Keratinocyte (primary cell): ENCODE measurements around the gene GPBP1. TPM values are rescaled to one million over a fixed set of nuclear protein-coding genes. Genes with fewer than 3 reads are reported as not detected.

ENCODE experiments used
- DNase-seq: peaks from one replicate; pipeline ENCODE4 v3.0.0-alpha.2; 2011; ENCODE audit warnings: low read depth, missing footprints, low spot score
- FAIRE-seq: peaks from 2 replicates; lab custom pipeline; 2011; peaks lifted over from hg19 to GRCh38; lab: Jason Lieb, UNC
- H2AFZ ChIP-seq: 2 replicates; pipeline ENCODE4 v1.6.0; 2012; ENCODE audit warnings: low read length, control low read depth, inconsistent platforms; ENCODE audit not compliant: control insufficient read depth
- H3K27ac ChIP-seq: 2 replicates; pipeline ENCODE4 v1.5.1; 2011; ENCODE audit warnings: low read length; ENCODE audit not compliant: control insufficient read depth, insufficient read depth
- H3K27me3 ChIP-seq: 3 replicates; pipeline ENCODE4 v1.6.0; 2011; ENCODE audit warnings: low read length; ENCODE audit not compliant: control insufficient read depth, insufficient read depth; ENCODE audit errors: extremely low read depth
- H3K36me3 ChIP-seq, 2 experiments: 2 replicates in 1 of 2; 3 replicates in 1 of 2; pipeline ENCODE4 v1.5.1; 2011; ENCODE audit warnings: low read length in 2 of 2, mild to moderate bottlenecking in 1 of 2; ENCODE audit not compliant: control insufficient read depth in 2 of 2, insufficient read depth in 2 of 2; ENCODE audit errors: extremely low read depth in 1 of 2
- H3K4me1 ChIP-seq: 3 replicates; pipeline ENCODE4 v1.5.1; 2011; ENCODE audit warnings: low read length; ENCODE audit not compliant: control insufficient read depth, insufficient read depth; ENCODE audit errors: extremely low read depth
- H3K4me2 ChIP-seq: 3 replicates; pipeline ENCODE4 v1.6.0; 2011; ENCODE audit warnings: low read depth, low read length; ENCODE audit not compliant: control insufficient read depth, insufficient read depth; ENCODE audit errors: extremely low read depth
- H3K4me3 ChIP-seq, 3 experiments: fragments of 200-600 bp in 1 of 3; sonication (generic) in 1 of 3; 2 replicates in 2 of 3; 3 replicates in 1 of 3; pipeline ENCODE4 v1.5.1; 2011 to 2016; ENCODE audit warnings: low read length in 3 of 3, mild to moderate bottlenecking in 3 of 3, control low read depth in 2 of 3, inconsistent platforms in 1 of 3, low read depth in 1 of 3, mixed read lengths in 1 of 3, mixed run types in 1 of 3, moderate library complexity in 1 of 3; ENCODE audit not compliant: control insufficient read depth in 2 of 3, insufficient read depth in 2 of 3; ENCODE audit errors: extremely low read depth in 1 of 3
- H3K79me2 ChIP-seq: 2 replicates; pipeline ENCODE4 v1.6.0; 2012; ENCODE audit warnings: low read length; ENCODE audit not compliant: control insufficient read depth, insufficient read depth
- H3K9ac ChIP-seq: 3 replicates; pipeline ENCODE4 v1.6.0; 2011; ENCODE audit warnings: low read length; ENCODE audit not compliant: control insufficient read depth, insufficient read depth; ENCODE audit errors: extremely low read depth
- H3K9me1 ChIP-seq: 3 replicates; pipeline ENCODE4 v1.6.0; 2011; ENCODE audit warnings: low read length; ENCODE audit not compliant: control insufficient read depth, insufficient read depth; ENCODE audit errors: extremely low read depth
- H3K9me3 ChIP-seq: 2 replicates; pipeline ENCODE4 v1.5.1; 2012; ENCODE audit warnings: low read depth, low read length; ENCODE audit not compliant: control insufficient read depth
- H4K20me1 ChIP-seq: 3 replicates; pipeline ENCODE4 v1.6.0; 2011; ENCODE audit warnings: low read length; ENCODE audit not compliant: control insufficient read depth, insufficient read depth; ENCODE audit errors: extremely low read depth
- CTCF ChIP-seq, 3 experiments: IDR thresholded peaks in 1 of 3; conservative IDR thresholded peaks in 1 of 3; optimal IDR thresholded peaks in 1 of 3; 2 replicates in 2 of 3; 3 replicates in 1 of 3; pipeline versions ENCODE3 to v1.5.1; 2011; ENCODE audit warnings: low read length in 3 of 3, mild to moderate bottlenecking in 3 of 3, moderate library complexity in 2 of 3, control low read depth in 1 of 3, inconsistent platforms in 1 of 3; ENCODE audit not compliant: insufficient read depth in 2 of 3; ENCODE audit errors: extremely low read depth in 1 of 3
- EZH2 ChIP-seq: IDR thresholded peaks from one replicate; pipeline ENCODE4 v1.6.1; 2012; ENCODE audit warnings: inconsistent platforms, mild to moderate bottlenecking, low read length, moderate library complexity
- dilution Hi-C: fragments of 300-500 bp; cut with MboI; formaldehyde crosslinking; loops from one replicate; pipeline ENCODE4 v1.7.0; 2020; ENCODE audit warnings: low sequenced_read_pairs; ENCODE audit not compliant: extremely low pct_ligation_motif_present
- polyA plus RNA-seq, 5 experiments: library from polyadenylated mRNA; depleted of rRNA in 3 of 5; stranded (reverse) in 3 of 5; stranded (forward) in 1 of 5; unstranded in 1 of 5; fragments of >200 nt; gene quantifications; 1 replicate in 1 of 5; 2 replicates in 3 of 5; 3 replicates in 1 of 5; pipeline versions ENCODE4 v1.2.1 to v1.2.3, GENCODE V29; 2011 to 2012; ENCODE audit warnings: missing spikeins in 2 of 5, low read depth in 1 of 5, low replicate concordance in 1 of 5

The GPBP1 gene
- polyA plus RNA-seq, 1 donor (not counting 4 experiments of a cell fraction or from before 2014, with no cell fraction given), result 44.1 TPM

GRCh38 chr5:57171816-57172465 lies 1.9 kb upstream of the GPBP1 start:
- Histone ChIP-seq H2AFZ (peak overlapping the region; percentile 87), H3K27me3 (no peaks in the 10 kb centered on the region), H3K4me2 (peak overlapping the region; percentile 99), H3K79me2 (peaks cover 30% of the 10 kb centered on the region), H3K36me3 (peaks cover 0 to 4% of the 10 kb centered on the region in 2 experiments), H3K9me1 (no peaks in the 10 kb centered on the region), H3K9ac (peak overlapping the region; percentile 100), H3K4me1 (peaks cover 3% of the 10 kb centered on the region), H3K27ac (peak overlapping the region; percentile 84), H3K4me3 (peak overlapping the region; percentile 40 to 79 (median 54)), H4K20me1 (peaks cover 4% of the 10 kb centered on the region), H3K9me3 (no peaks in the 10 kb centered on the region)
- FAIRE-seq (no peak), DNase-seq (no peak)
- dilution Hi-C loops, result no loop called here
- TF ChIP-seq EZH2, result no peak
- no peak for TF ChIP-seq CTCF (optimal IDR thresholded peaks at IDR 0.05 in 1 of 3, IDR thresholded peaks at IDR 0.05 in 1 of 3, conservative IDR thresholded peaks at IDR 0.05 in 1 of 3; ENCODE audit: extremely low read depth in 1 of 3, insufficient read depth in 2 of 3, low read length in 3 of 3)

- Histone ChIP-seq H3K27me3 (no peaks in the 10 kb centered on the region), H3K4me2 (peak overlapping the region; percentile 99), H4K20me1 (peaks cover 5% of the 10 kb centered on the region), H3K4me3 (peak overlapping the region; percentile 40 to 79 (median 54)), H3K79me2 (peaks cover 38% of the 10 kb centered on the region), H3K9ac (peak overlapping the region; percentile 100), H2AFZ (peak overlapping the region; percentile 87), H3K4me1 (peaks cover 8% of the 10 kb centered on the region), H3K9me1 (no peaks in the 10 kb centered on the region), H3K27ac (peak overlapping the region; percentile 84), H3K36me3 (peaks cover 0 to 4% of the 10 kb centered on the region in 2 experiments), H3K9me3 (no peaks in the 10 kb centered on the region)
- dilution Hi-C loops, result no loop called here
- TF ChIP-seq EZH2 (no peak), CTCF (optimal IDR thresholded peaks at IDR 0.05 in 1 of 3, IDR thresholded peaks at IDR 0.05 in 1 of 3, conservative IDR thresholded peaks at IDR 0.05 in 1 of 3; ENCODE audit: extremely low read depth in 1 of 3, insufficient read depth in 2 of 3, low read length in 3 of 3) (no peak)
- DNase-seq, result no peak
- FAIRE-seq, result no peak
These were observed 1.2 kb upstream of the GPBP1 start for GRCh38 chr5:57172466-57173318.
